ENCODE measurements around the gene CABP1. TPM values are rescaled to one million over a fixed set of nuclear protein-coding genes. Genes with fewer than 3 reads are reported as not detected.

Gene CABP1
- total RNA-seq, 2 donors from 2014 or later = 0.24 TPM; not detected in 1

DNA sequence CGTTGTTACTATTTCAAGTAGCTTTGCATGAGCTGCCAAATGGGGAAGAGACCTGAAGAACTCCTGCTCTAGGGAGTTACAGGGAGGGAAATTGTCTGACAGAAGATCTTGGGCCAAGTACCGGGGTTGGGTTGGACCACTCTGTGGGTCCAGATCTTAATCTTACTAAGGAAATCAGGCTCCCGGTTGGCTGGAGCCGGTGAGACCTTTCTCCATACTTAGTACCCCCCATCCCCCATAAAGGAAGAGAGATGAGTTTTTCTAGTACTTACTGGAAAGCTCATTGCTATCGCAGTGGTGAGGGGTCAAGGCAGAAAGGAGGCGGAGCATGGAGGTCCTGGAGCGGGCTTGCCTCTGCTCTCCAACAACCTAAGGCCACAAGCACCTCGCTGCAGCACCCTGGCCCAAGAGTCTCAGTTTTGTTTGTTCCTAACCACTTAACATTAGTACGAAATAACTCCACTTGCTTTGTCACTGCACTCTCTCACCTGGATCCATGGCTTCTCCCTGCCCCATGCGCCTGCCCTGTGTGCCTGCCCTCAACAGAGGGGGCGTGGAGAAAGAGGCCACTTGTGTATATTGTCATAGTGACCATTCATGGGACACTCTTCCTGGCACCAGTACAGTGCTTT is 63.0 kb downstream of the CABP1 start:
- Mint-ChIP-seq H3K36me3 (peaks cover 10% of the 10 kb centered on the region), H3K27me3 (no peaks in the 10 kb centered on the region), H3K27ac (no peak overlapping the region), H3K4me1 (ENCODE audit: low read depth in 2 of 2) (peaks cover 0 to 2% of the 10 kb centered on the region in 2 donors), H3K9me3 (no peaks in the 10 kb centered on the region), H3K4me3 (no peak overlapping the region)
- ATAC-seq (no peak), DNase-seq (ENCODE audit: low spot score) (no peak)

DNA sequence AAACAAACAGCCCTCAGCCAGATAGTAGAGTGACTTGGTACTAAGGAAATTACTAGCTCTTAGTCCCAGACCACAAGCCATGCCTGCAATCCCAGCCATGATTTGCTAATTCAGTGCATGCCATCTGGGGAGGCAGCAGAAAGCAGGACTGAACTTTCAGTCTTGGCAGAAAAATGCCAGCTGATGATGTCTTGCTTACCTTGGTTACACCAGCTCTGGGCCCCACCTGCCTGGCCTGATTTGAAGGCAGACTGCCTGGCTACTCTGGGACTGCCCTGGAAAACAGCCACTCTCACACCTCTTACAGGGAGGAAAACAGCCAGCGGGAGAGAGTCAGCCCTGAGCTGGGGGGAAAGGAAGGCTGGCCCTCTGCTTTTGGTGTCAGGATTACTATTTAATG is 65.2 kb downstream of the CABP1 start:
- H3K27me3 Mint-ChIP-seq = no peaks in the 10 kb centered on the region

DNA sequence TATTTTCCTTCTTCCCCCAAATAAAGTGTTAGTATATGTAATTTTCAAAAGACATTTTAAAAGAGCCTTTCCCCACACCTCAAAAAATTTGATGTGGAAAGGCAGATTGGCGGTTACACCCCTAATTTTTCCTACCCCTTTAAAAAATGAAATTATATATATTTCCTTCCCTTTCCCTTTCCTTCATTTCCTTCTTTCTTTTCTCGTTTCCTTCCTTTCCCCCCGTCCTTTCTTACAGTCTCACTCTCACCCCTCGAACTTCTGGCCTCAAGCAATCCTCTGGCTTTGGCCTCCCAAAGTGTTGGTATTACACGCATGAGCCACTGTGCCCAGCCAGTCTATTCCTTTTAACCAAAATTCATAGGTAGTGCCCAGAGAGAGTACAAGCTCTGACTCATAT is 65.6 kb downstream of the CABP1 start:
- H3K9me3 Mint-ChIP-seq = no peaks in the 10 kb centered on the region
- no peak for DNase-seq (ENCODE audit: low spot score)
- no peak for ATAC-seq
- peaks cover 5% of the 10 kb centered on the region for H3K36me3 Mint-ChIP-seq
- H3K27me3 Mint-ChIP-seq = no peaks in the 10 kb centered on the region
- H3K4me3 Mint-ChIP-seq = no peak overlapping the region
- H3K27ac Mint-ChIP-seq = no peak overlapping the region
- peaks cover 6 to 7% of the 10 kb centered on the region in 2 donors for H3K4me1 Mint-ChIP-seq (ENCODE audit: low read depth in 2 of 2)

More for the DNA sequence above, 65.2 kb downstream of the CABP1 start:
- H3K4me1 Mint-ChIP-seq (ENCODE audit: low read depth in 2 of 2) = peaks cover 5 to 6% of the 10 kb centered on the region in 2 donors
- H3K36me3 Mint-ChIP-seq = peaks cover 6% of the 10 kb centered on the region
- DNase-seq (ENCODE audit: low spot score) (no peak), ATAC-seq (no peak)
- no peaks in the 10 kb centered on the region for H3K9me3 Mint-ChIP-seq
- no peak overlapping the region for H3K27ac Mint-ChIP-seq
- no peak overlapping the region for H3K4me3 Mint-ChIP-seq

DNA sequence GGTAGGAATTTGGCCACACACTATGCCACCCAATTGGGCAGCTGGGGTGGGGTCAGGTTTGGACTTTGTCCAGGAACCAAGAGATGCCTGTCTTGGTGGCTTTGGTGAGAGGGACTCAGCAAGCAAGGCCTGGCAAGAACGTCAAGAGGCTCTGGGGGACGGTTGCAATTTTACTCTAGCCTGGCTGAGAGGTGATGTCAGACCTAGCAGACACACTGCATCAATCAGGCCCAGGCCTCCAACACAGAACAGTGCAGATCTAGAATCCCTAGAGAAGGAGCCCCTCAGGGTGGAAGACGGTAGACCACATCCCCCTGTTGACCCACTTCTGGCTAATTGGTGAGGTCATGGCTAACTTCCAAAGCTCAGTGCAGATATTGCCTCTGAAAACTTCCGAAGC is 68.2 kb downstream of the CABP1 start:
- Mint-ChIP-seq H3K27me3 (no peaks in the 10 kb centered on the region), H3K4me1 (ENCODE audit: low read depth in 2 of 2) (peaks cover 20 to 22% of the 10 kb centered on the region in 2 donors), H3K4me3 (no peak overlapping the region), H3K27ac (no peak overlapping the region), H3K36me3 (no peaks in the 10 kb centered on the region), H3K9me3 (no peaks in the 10 kb centered on the region)
- no peak for DNase-seq (ENCODE audit: low spot score)
- ATAC-seq = no peak

DNA sequence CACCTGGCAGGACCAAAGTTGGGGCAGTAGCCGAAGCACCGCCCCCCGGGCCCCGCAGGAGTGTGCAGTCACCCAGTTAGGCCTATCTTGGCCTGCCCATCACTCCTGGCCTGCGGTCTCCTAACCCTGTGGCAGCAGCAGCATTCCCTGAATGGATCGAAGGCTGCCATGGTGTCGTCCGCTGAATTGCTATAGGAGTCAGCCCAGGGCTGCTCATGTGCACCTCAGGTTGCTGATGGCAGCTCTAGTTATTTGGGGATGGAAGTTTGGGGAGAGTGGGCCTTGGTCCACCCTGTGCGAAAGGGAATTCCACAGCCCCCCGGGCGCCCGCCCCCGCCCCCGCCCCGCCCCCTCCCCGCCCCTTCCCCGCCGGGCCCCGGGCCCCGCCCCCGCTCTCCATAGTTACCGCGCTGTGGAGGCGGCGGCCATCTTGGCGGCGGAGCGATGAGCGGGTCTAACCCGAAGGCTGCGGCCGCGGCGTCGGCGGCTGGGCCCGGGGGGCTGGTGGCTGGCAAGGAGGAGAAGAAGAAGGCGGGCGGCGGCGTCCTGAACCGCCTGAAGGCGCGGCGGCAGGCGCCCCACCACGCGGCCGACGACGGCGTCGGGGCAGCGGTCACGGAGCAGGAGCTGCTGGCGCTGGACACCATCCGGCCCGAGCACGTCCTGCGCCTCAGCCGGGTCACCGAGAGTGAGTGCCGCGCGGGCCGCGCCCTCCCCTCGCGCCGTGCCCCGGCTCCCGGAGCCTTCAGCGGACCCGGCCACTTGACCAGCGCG is 69.8 kb downstream of the CABP1 start, which contains the start of gene UNC119B:
UNC119B (plus strand) TSS at position 428 of the 774 bp plus-strand sequence; CDS start at position 445, 17 bp downstream.
- H3K9me3 Mint-ChIP-seq = no peaks in the 10 kb centered on the region

DNA sequence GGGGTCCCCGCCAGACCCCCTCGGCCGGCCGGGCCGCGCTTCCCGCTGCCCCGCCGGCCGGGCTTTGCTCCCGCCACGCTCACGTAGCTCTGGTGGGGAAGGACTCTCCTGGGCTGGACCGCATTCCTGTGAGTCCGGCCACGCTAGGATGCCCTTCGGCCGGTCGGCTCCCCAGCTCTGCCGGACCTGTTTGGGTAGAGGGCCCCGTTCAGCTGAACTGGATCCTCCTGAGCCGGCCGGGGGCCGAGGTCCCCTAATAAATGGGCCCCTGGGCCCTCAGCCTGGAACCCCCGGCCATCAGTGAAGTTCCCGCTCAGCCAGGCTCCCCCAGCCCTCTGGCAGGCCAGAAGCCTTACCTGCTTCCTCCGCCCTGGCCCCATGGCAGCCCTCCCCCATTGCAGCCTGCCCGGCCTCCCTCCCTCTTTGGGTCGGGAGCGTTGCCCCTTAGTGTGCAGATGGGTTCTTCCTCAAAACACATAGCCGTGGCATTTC is 70.4 kb downstream of the CABP1 start:
- Mint-ChIP-seq H3K27ac (peak overlapping the region; percentile 80 to 85), H3K27me3 (no peaks in the 10 kb centered on the region), H3K4me1 (ENCODE audit: low read depth in 2 of 2) (peaks cover 25% of the 10 kb centered on the region in 2 donors), H3K4me3 (peak overlapping the region; percentile 94), H3K36me3 (no peaks in the 10 kb centered on the region), H3K9me3 (no peaks in the 10 kb centered on the region)
- DNase-seq (ENCODE audit: low spot score) (no peak), ATAC-seq (peak in 1 of 2 donors; percentile 57)

More for the DNA sequence above, 69.8 kb downstream of the CABP1 start, which contains the start of gene UNC119B:
- Mint-ChIP-seq H3K27me3 (no peaks in the 10 kb centered on the region), H3K4me3 (peak within 1 kb of the TSS; percentile 94), H3K36me3 (no peaks in the 10 kb centered on the region), H3K4me1 (ENCODE audit: low read depth in 2 of 2) (peaks cover 25% of the 10 kb centered on the region in 2 donors), H3K27ac (peak within 1 kb of the TSS; percentile 80 to 86)
- DNase-seq (ENCODE audit: low spot score) (peak; percentile 77), ATAC-seq (peak; percentile 90 to 95)

DNA sequence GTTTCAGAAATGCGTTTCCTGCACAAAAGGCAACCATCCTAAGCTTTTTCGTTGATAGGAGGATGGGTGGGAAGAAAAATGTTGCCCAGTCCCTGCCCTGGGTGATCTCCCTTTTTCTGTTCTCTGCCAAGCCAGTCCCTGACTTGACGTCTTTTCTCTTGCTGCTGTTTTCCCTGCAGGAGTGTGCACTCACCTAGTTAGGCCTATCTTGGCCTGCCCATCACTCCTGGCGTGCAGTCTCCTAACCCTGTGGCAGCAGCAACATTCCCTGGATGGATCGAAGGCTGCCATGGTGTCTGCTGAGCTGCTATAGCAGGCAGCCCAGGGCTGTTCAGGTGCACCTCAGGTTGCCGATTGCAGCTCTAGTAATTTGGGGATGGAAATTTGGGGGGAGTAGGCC is 71.0 kb downstream of the CABP1 start:
- DNase-seq (ENCODE audit: low spot score) = no peak
- peak overlapping the region; percentile 94 for H3K4me3 Mint-ChIP-seq

DNA sequence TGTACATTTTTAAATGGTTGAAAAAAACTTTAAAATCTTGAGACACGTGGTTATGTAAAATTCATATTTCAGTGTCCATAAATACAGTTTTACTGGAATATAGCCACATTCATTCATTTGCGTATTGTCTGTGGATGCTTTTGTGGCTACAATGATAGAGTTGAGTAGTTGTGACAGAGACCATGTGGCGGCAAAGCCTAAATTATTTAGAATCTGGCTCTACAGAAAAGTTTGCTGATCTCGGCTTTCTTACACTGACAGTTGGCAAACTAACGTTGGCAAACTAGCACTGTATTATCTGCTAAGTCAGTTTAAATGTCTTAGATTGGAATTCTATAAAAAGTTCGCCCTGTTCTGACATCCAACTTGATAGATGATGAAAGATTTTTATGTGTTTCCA is 72.2 kb downstream of the CABP1 start:
- Mint-ChIP-seq H3K4me3 (peak overlapping the region; percentile 94), H3K4me1 (ENCODE audit: low read depth in 2 of 2) (peaks cover 25% of the 10 kb centered on the region in 2 donors), H3K9me3 (no peaks in the 10 kb centered on the region), H3K27me3 (no peaks in the 10 kb centered on the region), H3K27ac (peak overlapping the region in 1 of 2 donors; percentile 80), H3K36me3 (peaks cover 6% of the 10 kb centered on the region)
- DNase-seq (ENCODE audit: low spot score) = no peak
- ATAC-seq = no peak

More for the DNA sequence above, 71.0 kb downstream of the CABP1 start:
- ATAC-seq = no peak
- Mint-ChIP-seq H3K9me3 (no peaks in the 10 kb centered on the region), H3K27me3 (no peaks in the 10 kb centered on the region), H3K4me1 (ENCODE audit: low read depth in 2 of 2) (peaks cover 25% of the 10 kb centered on the region in 2 donors), H3K36me3 (peaks cover 4% of the 10 kb centered on the region), H3K27ac (peak overlapping the region; percentile 80 to 85)

DNA sequence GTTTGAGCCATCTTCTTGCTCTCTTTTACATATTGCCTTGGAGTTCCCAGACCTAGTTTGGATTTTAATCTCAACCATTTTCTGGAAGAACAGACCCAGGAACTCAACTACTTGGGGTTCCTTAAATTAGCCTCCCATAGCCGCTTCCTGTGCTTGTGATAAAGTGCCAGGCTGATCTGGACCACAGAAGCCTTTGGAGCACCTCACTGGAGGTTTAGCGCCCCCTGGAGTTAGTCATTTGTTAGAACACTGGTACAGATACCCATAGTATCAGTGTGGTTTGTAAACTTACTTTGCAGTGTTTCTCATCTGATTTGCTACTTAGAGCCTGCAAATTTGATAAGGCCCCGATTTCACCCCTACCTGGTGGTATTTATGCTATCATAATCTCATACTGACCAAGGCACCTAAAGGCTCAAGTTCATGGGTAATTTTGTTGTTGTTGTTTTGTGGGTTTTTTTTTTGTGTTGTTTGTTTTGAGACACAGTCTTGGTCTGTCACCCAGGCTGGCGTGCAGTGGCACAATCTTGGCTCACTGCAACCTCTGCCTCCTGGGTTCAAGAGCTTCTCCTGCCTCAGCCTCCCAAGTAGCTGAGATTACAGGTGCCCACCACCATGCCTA is 73.5 kb downstream of the CABP1 start:
- peak overlapping the region in 1 of 2 donors; percentile 57 for H3K27ac Mint-ChIP-seq
- DNase-seq (ENCODE audit: low spot score) (peak; percentile 79), ATAC-seq (peak; percentile 63 to 68)
- H3K9me3 Mint-ChIP-seq = no peaks in the 10 kb centered on the region
- H3K27me3 Mint-ChIP-seq = no peaks in the 10 kb centered on the region
- H3K36me3 Mint-ChIP-seq = peaks cover 14% of the 10 kb centered on the region
- peak overlapping the region; percentile 3 for H3K4me3 Mint-ChIP-seq
- H3K4me1 Mint-ChIP-seq (ENCODE audit: low read depth in 2 of 2) = peaks cover 25 to 34% of the 10 kb centered on the region in 2 donors

Other genes with a start within 250 kb of the CABP1 start
- 100 to 1,000 TPM; 320 to 343 TPM for gene COX6A1, start 202.5 kb upstream of the CABP1 start, total RNA-seq
- 10 to 100 TPM; 28.9 to 36.2 TPM for gene TRIAP1, start 194.2 kb upstream of the CABP1 start, total RNA-seq
- 10 to 100 TPM; 28.2 to 31.8 TPM for gene GATC, start 194.2 kb upstream of the CABP1 start, total RNA-seq
- gene SRSF9, start 170.9 kb upstream of the CABP1 start, total RNA-seq = 100 to 1,000 TPM; 246 to 331 TPM
- gene DYNLL1, start 144.5 kb upstream of the CABP1 start, total RNA-seq = 100 to 1,000 TPM; 207 to 267 TPM
- 10 to 100 TPM; 27.5 to 27.9 TPM for gene COQ5, start 111.5 kb upstream of the CABP1 start, total RNA-seq
- gene RNF10, start 106.3 kb upstream of the CABP1 start, total RNA-seq = 100 to 1,000 TPM; 241 to 279 TPM
- 10 to 100 TPM; 51.2 to 69.4 TPM for gene POP5, start 59.2 kb upstream of the CABP1 start, total RNA-seq
- gene MLEC, start 46.5 kb downstream of the CABP1 start, total RNA-seq = 100 to 1,000 TPM; 115 to 158 TPM
- 10 to 100 TPM; 15.6 to 28.1 TPM for gene UNC119B, start 69.8 kb downstream of the CABP1 start, total RNA-seq
- 10 to 100 TPM; 12.8 to 13.9 TPM for gene ACADS, start 85.2 kb downstream of the CABP1 start, total RNA-seq

Data from natural killer cell treated with Interleukin-12 subunit alpha and Interleukin-12 subunit beta and Interleukin-15 and Interleukin-18, amount 100 ng/mL, for 72 hours (primary cell).